CD4-positive, alpha-beta T cell treated with Interleukin-4 for 1 hour (primary cell): ENCODE results near the gene GPRC5A.

Source experiments
- DNase-seq, 2 donors: peaks; one replicate each; pipeline ENCODE4 v3.0.0-alpha.2; 2020 to 2022

Gene GPRC5A

DNA sequence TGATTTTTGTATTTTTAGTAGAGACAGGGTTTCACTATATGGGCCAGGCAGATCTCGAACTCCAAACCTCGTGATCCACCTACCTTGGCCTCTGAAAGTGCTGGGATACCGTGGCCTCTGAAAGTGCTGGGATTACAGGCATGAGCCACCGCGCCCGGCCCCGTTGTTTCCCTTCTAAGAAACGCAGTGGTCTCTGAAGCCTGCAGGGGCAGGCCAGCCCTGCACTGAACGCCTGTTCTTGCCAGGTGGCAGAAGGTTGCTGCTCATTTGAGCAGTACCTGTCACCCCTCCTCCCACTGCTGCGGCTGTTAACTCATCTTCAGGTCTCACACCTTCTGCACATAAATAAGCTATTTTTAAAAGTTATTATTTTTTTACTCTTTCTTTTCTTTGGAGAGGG, 24.3 kb downstream of the GPRC5A start:
- no peak for DNase-seq

DNA sequence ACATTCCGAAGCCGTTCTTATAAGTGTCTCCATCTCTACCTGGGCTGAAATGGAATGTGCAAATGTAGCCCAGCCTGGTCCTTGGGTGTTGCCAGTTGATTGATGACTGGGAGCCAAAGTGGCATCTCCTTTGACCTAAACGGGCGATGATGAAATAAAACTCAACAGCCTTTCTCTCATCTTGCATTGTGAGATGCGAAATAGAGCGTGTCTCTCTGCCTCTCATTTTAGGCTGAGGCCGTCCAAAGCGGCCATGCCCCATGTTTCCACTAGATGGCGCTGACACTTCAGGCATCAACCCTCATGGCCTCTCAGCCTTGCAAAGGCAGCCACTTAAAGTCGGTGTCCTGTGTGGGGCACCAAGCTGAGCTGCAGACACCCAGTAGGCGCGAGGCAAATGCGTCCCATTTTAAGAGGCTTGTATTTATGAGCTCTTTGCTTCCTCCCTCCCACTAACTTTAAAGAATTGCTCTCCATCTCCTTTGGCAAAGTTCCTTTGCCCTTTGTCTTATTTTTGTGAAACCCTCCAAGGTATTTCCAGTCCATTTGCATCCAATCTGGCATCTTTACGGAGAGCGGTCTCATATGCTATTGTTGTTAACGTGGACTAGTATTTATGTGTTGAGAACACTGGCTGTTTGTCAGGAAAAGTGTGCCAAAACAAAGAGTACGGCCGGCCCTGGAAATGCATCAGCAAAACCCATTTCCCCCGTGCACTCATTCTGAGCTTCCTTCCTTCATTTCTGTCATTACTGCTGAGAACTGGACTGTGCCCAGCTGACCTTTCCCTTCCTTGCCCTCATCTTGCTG, 25.0 kb downstream of the GPRC5A start:
- DNase-seq, result peak; percentile 85 to 86

DNA sequence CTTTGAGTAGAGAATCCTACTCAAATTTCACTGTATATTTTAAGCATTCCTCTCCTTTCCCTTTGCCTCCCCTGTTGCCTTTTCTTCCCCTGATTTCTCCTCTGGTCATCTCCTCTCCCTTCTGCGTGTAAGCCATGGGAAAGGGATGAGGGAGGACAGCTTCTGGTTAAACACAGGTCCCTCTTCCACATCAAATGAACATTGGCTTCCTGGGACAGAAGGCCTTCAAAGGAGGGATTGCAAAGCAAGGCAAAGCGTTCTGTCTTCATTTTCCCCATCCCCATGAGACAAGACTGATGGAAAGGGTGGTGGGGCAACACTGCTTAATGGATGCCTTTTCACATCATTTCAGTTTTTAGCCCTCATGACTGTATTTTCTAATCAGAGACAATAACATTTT, 26.2 kb downstream of the GPRC5A start:
- DNase-seq, result no peak

DNA sequence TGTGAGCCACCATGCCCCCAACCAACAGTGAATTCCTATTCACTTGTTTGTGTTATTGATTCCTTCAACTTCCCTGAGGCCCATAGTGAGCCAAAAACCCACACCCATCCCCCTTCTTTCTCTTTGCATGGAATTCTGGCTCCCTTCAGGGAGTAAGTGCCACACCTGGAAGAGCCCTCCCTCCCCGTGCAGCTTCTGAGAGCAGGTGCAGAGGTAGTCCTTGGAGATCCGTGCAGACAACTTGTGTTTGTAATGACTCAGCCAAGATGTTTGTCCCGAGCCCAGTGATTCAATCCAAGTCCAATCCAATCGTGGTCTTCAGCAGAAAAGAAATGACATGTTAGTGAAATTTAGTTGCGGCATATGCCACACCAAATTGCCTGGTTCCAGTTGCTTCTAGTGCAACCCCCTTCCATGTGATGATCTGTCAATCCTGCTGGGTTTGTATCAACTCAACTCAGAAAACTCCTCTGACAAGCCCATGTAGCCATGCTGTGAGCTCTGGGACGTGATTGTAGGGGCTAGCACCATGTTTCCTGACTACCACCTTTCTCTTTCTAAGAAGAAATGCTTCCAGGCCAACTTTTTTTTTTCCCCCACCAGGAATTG, 27.5 kb downstream of the GPRC5A start:
- DNase-seq, result no peak

DNA sequence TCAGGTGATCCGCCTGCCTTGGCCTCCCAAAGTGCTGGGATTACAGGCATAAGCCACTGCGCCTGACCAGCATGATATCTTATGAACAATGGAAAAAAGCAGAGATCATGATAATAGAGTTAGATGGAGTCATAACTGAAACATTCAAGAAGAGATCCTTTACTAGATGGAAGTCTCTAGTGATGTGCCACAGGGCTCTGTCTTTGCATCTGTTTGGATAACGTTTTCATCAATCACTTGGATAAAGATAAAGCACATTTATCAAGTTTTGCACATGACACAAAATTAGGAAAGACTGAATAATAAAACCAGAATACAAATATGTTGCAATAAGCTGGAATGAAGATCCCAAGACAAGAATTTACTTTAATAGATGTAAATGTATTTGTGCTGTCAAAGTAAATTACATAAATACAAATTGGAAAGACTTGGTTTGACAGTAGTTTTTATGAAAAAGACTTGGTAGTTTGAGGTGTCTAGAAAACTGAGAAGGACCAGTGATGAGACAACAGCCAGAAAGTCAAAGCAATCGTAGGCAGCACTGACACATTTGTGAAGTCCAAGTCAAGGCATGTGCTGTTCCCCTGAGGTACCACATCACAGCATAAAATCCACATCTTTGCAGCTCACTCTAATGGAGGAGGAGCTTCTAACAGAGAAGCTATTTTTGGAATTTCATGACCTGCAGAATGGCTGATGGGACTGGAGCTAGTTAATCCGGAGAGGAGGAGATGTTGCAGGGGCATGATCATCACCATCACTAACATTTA, 28.5 kb downstream of the GPRC5A start:
- no peak for DNase-seq

DNA sequence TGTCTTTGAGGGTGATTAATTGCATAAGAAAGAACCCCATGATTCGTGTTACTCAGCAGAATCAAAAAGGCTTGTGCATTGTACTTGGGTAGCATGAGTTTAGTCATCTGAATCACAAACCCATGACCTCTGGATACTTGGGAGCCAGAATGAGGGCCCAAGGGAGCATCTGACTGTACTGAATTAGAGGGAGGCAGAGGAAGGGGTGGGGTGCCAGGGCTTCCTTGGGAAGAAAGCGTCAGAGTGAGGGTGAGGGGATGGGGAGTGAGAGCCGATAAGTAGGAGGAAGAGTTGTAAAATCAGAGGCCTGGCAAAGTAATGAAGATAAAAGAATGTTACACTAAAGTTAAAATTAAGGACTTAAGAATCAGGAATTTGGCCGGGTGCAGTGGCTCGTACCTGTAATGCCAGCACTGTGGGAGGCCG, 30.8 kb downstream of the GPRC5A start:
- DNase-seq, result no peak

DNA sequence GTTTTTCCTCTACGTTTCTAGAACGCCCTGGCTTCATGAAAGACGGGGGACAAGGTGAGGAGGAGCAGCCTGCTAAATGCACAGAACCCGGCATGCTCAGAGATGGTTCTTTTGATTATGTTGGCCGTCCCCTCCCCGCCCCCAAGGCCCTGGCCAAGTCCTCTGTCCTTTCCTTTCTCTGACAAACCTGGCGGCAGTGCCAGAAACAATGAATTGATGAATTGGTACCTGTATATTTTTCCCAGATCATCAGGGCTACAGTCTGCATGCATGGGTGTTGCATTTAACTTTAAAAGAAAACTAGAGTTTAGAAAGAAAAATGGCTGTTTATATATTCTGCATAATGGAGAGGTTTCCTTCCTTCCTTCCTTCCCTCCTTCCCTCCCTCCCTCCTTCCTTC, 31.6 kb downstream of the GPRC5A start:
- DNase-seq, result no peak

DNA sequence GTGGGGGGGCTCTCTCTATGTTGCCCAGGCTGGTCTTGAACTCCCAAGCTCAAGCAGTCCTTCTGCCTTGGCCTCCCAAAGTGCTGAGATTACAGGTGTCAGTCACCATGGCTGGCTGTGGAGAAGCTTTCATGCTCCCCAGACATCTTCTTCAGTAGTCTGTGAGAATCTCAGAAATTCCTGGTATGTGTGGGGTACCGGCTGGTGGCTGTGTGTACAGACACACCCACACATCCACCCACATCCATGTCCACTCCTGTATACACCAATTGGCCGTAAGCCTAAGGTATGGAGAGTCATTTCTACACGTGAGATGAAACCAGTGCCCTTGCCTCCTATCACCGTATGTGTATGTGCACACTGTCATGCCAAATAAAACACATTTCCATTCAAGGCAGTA, 32.8 kb downstream of the GPRC5A start:
- DNase-seq, result no peak

DNA sequence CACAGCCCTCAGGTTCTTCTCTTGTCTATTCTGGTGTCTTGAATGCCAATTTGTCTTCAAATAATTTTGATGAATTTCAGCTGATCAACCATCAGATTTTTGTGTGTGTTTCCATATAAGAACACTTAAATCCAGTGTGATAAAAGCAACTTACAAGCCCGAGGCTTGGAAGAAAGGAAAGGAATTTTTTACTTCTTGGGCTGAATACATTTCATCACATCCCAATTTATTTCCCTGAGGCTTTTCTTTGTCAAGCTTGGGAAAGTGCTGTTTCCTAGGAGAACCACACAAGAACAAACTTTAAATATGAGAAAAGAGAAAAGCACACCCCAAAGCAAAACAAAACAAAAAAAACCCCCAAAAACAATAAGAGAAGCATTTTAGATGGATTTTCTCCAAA, 34.0 kb downstream of the GPRC5A start:
- DNase-seq, result no peak

DNA sequence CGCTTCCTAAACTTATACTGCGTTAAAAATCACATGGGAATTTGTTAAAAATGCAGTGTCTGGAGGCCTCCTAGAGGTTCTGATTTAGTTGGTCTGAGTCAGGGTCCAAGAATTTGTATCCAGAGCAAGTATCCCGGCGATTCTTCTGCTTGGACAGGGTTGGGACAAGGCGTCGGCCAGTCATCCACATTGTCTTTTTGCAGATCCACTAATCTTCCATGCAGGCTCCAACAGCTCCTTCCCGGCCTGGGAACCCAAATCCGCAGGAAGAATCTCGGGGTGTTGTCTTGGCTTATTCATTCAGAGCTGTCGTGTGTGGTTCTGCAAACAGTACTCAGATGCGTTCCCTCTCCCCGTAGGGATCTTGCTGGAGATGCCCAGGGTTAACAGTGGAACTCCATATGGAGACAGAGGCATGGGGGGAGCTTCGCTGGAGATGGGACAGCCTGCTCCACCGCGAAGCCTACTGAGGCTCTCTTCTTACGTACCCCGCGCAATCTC, 35.3 kb downstream of the GPRC5A start:
- DNase-seq, result no peak

DNA sequence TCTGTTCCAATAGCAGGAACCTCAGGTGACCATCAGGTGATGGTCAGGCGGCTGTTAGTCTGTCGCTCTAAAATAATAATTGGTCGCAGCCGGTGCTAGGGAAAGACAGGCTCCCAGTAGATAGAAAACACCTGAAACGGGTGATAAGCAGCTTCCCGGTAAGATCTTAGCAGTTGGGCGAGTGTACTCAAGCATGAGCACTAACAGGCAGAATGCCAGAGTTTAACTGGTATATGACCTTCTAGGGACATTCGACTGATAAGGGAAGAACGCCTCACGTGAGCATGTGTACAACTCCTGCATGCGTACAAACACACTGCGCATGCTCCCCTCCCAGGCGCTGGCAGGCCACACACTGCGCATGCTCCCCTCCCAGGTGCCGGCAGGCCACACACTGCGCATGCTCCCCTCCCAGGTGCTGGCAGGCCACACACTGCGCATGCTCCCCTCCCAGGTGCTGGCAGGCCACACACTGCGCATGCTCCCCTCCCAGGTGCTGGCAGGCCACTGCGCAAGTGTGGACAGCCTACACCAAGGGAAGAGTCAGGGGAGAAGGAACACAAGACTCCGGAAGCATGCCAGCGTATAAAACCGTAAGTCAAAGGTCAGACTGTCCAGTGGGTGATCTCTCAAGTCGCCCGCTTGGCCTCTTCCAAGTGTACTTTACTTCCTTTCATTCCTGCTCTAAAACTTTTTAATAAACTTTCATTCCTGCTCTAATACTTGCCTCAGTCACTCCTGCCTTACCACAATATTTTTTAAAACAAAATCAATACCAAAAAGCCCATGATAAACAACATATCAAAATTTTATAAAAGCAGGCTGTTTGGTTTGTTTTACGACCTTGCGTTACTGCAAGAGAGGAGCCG, 36.1 kb downstream of the GPRC5A start:
- peak; percentile 65 to 70 for DNase-seq

DNA sequence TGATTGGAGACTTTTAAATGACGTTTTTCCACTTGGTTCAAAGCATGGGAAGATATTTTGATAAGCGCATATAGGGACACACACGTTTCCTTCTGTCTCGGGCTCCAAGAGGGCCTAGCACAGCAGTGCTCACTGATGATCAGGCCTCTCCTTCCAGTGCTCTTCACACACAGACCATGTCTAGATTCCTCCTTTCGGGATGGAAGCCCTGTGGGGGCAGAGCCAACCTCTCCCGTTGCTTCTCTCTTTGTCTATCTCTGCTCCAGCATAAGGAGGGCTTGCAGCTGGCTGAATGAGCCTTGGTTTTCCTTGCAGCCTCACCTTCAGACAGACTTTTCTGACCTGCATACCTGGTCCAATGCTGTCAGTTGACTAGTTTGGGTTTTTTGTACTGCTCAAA, 38.3 kb downstream of the GPRC5A start:
- DNase-seq, result no peak

DNA sequence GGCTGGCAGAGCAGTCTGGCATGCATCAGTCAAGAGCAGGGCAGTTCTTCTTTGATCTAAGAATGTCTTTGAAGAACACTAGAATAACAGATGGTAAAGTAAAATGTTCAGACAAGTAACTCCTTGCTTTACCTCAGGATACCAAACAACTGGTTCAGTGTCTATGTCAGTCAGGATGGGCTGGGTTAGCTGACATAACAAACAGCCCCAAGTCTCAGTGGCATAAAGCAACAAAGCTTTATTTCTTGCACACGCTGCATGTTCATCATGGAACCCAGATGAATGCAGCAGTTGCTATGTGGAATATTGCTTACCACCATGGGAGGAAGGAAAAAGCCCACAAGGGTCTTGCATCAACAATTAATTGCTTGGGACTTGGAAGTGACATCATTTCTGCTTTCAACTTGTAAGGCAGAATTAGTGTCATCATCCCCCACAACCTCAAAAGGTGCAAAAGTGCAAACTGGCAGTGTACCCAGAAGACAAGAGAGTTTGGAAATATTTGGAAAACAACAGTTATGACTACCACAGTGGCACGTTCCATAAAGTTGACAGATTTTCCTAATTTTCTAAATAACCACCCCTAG, 39.4 kb downstream of the GPRC5A start:
- DNase-seq, result no peak

DNA sequence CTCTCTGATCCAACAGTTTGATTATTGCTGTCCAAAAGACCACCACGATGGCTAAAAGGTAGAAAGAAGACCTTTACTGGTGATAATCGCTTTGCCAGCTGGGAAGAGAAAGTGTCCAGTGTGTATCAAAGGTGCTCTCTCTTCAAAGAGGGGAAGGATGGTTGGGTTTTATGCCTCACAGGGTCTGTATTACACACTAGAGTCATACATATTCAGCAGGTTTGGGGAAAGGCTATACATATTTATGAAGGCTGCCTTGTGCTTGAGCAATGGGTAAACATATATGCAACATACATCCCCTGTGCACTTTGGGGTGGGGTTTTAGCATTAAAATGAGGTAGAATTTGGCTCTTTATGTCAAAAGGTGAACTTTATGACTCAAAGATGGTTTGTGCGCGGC, 42.4 kb downstream of the GPRC5A start:
- DNase-seq, result no peak

DNA sequence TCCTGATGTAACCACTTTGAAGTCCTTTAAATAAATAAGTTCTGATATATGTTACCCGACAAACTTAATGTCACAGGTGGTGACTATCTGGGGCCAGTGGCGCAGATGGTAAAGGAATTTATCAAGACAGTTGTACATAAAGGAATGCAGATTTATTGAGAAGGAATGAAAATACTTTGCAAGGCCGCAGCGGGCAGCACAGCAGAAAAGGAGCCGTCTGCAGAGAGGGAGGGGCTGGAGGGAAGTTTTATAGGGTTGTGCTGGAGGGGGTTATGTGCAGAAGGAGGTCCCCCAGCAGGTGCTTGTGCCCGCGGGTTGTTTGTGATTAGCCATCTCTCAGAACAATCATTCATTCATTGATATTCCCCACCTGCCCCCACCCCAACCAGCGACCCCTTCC, 43.2 kb downstream of the GPRC5A start:
- no peak for DNase-seq

DNA sequence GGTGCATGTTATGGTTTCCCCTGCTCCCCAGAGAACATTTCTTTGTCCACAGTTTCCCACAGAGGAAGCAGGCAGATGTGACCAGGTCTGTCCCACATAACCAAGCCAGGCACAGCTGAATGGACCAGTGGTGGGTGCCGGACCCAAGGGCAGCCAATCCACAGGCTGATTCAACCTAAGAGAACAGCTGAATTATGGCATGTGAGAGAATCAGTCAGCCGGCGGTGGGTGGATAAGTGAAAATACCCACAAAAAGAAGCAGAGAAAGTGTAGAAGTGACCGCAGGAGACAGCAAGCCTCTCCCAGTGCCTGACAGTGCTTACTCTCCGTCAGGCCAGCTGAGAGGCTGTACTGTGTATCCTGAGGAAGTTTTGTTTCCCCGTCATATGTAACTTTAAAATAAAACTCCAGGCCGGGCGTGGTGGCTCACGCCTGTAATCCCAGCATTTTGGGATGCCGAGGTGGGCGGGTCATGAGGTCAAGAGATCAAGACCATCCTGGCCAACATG, 45.7 kb downstream of the GPRC5A start:
- no peak for DNase-seq

DNA sequence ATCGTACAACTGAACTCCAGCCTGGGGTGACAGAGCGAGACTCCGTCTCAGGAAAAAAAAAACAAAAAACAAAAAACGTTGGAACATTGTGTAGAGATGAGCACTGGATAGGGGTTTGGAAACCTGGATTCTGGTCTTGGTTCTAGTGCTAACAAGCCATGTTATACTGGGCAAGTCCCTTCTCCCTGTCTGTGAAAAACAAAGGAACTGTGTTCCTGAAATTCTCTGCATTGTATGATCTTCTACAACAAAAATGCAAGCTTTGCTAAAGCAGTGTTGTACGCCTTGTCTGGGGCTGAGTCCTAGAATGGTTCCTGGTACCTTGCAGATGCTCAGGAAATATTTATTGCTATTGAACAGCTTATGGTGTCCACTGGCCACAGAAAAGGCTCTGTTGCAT, 47.2 kb downstream of the GPRC5A start:
- no peak for DNase-seq

DNA sequence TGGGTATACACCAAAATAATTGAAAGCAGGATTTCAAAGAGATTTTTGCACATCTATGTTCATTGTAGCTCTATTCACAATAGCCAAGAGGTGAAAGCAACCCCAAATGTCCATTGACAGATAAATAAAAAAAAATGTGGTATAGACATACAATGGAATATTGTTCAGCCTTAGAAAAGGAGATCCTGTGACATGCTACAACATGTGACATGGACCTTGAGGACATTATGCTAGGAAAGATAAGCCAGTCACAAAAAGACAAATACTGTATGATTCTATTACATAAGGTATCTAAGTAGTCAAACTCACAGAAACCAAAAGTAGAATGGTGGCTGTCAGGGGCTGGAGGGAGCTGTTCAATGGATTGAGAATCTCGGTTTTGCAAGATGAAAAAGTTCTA, 48.5 kb downstream of the GPRC5A start:
- DNase-seq, result no peak

DNA sequence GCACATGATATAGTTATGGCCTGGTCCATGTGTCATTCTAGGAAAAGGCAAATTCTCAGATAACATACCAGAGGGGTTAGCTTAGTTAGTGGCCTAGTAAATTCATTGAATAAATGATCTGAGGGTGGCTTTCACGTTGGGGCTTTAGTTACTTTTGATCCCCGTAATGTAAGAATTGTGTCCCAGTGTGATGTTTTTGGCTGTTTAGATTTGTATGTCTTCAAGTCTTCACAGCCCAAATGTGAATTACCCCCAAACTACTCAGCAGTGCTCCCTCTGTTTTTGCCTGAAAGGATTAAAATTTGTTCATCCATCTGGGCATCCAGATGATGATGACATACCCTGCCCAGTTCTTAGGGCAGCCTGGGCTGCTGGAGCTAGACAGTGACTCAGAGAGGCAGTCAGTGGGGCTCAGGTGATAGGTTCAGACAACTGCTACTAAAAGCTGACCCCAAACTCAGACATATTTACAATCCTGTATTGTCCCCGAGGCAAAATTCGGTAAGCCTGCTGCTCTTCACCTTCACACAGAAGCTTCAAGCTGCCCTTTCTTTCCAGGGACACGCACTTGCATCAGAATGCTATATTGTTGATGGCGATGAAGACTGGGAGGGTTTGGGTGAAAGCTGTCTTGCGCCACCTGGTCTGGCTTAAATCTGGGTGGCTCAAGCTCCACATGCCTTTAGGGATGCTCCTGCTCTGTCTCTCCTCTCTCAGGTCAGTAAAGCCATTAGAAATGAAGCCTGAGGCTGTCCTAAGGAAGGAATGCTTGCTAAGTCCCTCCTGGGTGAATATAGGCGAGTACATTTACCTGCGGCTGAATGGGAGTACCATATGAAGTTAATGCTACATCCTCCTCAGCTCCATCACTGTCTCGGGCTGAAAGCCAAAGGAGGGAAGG, 50.3 kb downstream of the GPRC5A start:
- no peak for DNase-seq

DNA sequence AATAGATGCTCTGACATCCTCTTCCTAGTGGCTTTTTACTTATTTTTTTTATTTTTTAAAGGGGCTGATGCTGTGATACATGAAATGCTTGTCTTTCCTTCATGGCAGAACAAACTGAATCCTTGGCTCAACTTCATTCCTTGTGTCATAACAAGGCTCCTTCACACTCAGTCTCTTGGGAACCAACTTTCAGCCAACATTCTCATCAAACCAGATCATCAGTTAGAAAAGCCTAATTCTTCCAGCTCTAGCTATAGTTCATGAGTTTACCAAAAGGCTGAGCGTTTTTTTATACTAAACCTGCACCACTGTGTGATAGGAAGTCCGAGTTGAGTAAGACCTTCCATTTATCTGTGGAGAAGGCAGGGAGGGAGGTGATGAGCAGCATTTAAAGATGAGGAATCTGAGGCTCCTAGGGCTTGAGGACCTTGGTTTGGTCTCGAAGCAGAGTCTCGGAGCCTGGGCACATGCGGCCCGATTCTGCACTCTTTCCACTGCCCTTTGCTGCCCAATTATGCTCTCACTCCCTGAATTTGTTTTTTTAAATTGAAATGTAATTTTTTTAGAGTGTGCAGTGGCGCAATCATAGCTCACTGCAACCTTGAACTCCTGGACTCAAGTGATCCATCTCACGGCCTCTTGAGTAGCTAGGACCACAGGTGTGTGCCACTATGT, 52.4 kb downstream of the GPRC5A start:
- no peak for DNase-seq
